GM19463 (cell line): ENCODE measurements around the gene NAV3.

Experiments
- ATAC-seq: cut with Tn5 transposase; IDR thresholded peaks from one replicate; pipeline ENCODE4 v1.9.1; 2021; ENCODE audit warnings: mild to moderate bottlenecking, moderate library complexity; ENCODE audit not compliant: unreplicated experiment

Gene NAV3

GRCh38 chr12:78179346-78179745 lies 348.7 kb downstream of the NAV3 start:
- ATAC-seq: no peak

DNA sequence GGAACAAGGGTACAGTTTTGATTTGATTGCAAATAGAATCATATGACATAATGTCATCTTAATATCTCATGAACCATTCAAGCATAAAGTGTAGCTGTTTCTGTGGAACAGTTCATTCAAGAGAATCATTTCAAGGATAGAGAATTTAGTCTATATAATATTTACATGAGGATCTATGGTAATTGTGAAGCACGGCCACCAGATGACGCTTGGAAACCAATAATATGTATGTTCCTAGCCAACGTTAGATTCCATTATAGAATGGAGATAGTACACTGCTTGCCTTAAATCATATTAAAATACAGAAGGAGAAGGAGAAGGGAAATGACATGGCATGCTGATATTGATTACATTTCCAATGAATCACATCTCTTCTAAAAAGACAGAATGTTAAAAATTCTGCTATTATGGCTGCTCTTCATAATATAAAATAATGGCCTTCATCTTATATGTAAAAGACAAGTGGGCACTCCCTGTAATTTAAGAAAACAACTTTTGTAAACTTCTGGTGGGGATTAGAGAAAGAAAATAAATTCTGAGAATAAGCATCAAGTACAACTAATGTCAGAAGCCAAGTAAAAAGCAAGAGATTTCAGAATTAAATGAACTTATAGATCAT lies 351.0 kb downstream of the NAV3 start:
- no peak for ATAC-seq

- ATAC-seq: no peak
These were observed 353.1 kb downstream of the NAV3 start for GRCh38 chr12:78183824-78184223.

DNA sequence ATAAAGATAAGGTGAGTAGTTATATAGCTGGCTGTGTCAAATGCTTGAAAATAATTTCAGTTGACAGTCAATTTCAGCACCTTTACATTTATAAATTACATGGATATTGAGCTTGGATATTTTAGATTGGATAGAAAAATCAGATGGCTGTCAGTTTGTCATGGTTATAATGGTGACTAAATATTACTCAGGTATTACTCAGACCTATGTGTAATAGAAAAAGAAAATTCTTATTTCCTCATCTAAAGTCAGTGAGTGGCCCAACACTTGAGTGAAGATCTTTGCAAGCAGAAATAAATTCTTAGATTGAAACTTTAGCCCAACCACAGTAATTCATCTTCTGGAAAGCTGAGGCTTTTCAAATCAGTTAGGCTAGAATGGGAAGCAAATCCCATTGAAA lies 354.4 kb downstream of the NAV3 start:
- ATAC-seq: no peak

- no peak for ATAC-seq
These were observed 355.0 kb downstream of the NAV3 start for GRCh38 chr12:78185651-78186050.

- ATAC-seq: no peak
These were observed 356.0 kb downstream of the NAV3 start for GRCh38 chr12:78186670-78187069.

- ATAC-seq: no peak
These were observed 357.0 kb downstream of the NAV3 start for GRCh38 chr12:78187741-78188140.

DNA sequence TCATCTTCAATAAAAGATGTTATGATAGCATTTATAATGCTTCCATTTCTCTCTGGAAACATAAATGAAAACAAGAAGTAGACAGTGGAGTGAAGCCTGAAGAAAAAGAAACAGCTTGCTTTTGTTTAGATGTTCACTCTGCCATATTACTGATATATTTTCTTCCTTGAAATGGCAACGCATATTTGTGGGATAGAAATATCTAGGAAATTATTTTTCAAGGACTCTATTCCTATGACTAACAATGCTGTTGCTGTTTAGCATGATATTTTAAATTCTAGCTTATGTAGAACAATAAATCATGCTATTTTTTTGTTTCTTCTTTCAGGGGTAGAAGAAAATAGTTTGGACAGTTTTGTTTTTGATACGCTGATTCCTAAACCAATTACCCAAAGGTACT lies 359.0 kb downstream of the NAV3 start:
- no peak for ATAC-seq

GRCh38 chr12:78191611-78192010 lies 360.9 kb downstream of the NAV3 start:
- no peak for ATAC-seq

GRCh38 chr12:78192979-78193378 lies 362.3 kb downstream of the NAV3 start:
- ATAC-seq: no peak

GRCh38 chr12:78194448-78194847 lies 363.8 kb downstream of the NAV3 start:
- ATAC-seq: no peak

DNA sequence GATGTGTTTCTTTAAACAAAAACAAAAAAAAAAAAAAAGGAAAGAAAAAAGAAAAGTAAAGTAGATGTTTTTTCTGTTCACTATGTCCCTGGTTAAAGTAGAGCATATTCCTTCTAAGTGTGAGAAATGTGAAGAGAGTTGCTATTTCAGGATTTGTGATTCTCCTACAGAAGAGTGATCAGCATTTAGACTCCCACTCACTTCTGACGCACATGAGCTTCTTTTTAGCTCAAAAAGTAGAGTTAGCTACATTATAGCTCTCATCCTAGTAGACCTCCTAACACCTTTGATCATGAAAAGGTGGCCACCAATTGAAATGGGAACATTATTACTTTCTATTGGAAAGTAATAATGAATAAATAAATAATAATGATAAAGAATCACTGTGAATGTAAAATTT lies 368.2 kb downstream of the NAV3 start:
- ATAC-seq: no peak

DNA sequence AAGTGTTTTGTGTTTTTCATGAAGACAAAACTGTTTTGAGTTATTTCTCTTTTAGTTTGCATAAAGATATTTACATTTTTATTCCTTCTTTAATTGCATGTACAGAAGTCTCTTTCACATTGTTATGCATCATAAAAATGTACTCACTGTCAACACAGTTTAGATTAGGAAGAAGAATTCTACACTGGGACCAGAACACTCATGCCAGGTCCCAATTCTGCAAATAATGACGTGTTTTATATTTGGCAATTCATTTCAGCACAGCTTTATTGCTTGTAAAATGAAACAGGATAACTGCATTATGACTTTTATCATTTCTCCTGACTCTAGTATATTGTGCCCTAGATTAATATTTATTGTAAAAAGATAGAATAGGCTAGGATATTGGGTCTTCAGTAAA lies 369.2 kb downstream of the NAV3 start:
- ATAC-seq: no peak

GRCh38 chr12:78204926-78205325 lies 374.2 kb downstream of the NAV3 start:
- ATAC-seq: no peak

- no peak for ATAC-seq
These were observed 377.4 kb downstream of the NAV3 start for GRCh38 chr12:78208092-78208491.

DNA sequence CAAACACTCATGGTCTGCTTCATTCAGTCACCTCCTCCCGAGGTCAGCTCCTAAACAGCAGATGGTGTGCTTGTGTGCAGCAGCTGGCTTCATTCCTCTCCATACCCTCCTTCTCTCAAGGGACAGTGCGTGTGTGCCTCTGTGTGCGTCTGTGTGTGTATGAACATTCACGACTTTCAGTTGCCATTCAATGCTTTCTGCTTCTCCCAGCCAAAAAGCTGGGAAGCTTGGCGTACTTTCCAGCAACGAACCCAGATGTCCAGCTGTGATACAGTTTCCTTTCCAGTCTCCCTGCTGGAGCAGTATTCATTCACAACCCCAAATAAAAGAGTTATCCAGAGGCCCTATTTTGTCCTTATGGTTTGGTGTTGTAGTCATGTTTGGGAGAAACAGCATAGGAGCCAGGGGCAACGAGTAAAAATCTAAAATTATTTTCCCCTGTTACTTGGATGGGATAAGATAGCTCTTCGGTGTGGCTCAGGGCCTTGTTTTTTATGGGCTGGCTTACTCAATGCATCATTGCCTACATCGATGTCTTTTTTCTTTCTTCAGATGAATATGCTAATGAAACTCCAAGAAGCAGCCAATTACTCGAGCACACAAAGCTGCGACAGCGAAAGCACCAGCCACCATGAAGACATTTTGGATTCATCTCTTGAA lies 379.3 kb downstream of the NAV3 start:
- no peak for ATAC-seq

- no peak for ATAC-seq
These were observed 379.8 kb downstream of the NAV3 start for GRCh38 chr12:78210506-78210860.

DNA sequence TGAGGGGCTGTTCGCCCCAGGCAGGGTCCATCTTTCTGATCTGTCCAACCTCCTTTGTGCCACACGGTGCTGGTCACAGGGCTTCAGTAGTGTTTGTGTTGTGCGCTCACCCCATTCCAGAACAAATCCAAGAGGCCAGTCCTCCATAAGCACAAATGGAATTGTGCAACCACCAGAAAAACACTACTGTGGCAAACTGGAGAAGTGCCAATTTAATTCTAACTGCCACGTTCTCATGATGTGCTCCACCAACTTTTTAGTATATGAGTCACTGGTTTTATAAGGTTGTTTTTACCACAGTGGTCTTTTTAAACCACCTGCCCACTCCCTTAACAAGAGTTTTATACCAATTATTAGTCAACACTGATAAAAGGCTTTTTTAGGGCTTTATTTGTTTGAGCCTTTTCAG lies 380.2 kb downstream of the NAV3 start:
- no peak for ATAC-seq

GRCh38 chr12:78220811-78221210 lies 390.1 kb downstream of the NAV3 start:
- ATAC-seq: no peak

GRCh38 chr12:78224154-78224553 lies 393.5 kb downstream of the NAV3 start:
- no peak for ATAC-seq

DNA sequence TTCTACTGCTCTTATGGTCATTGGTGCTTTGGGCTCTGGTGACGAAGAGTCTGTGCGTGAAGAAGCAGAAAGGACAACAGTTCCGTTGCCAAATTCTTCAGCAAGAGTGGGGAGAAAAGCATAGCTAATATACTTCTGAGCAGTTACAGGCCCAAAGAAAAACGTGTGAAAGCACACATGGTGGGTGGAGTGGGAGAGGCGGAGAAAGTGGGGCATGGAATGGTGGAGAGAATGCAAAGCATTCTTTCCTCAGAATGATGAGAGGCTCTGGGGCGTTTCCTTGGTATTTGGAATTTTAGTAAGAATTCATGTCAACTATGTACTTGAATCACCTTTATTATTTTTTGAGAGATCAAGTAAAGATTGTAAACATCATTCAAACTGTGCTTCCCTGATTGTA lies 396.1 kb downstream of the NAV3 start:
- ATAC-seq: no peak

DNA sequence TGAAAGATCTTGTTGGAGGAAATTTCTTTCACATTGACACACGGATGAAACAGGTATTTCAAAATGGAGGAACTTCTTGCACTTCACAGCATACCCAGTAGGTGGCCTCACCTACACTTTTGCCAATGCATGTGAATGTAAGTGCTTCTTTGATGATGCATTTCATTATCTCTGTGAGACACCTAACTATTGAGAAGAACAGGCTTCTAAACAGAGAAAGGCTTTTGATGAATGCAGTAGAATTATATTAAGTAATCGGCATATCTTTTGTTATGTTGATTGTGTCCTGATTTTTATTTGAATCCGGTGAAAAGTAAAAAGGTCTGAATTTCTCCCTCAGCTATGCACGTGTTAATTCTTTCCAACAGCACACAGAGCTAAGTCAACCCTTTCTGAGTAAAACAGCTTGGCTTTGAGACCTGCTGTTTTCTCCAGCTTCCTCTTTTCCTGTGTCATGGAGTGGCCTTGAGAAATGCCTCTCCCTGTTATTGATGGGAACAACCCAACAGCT lies 399.0 kb downstream of the NAV3 start:
- peak; percentile 93 for ATAC-seq

DNA sequence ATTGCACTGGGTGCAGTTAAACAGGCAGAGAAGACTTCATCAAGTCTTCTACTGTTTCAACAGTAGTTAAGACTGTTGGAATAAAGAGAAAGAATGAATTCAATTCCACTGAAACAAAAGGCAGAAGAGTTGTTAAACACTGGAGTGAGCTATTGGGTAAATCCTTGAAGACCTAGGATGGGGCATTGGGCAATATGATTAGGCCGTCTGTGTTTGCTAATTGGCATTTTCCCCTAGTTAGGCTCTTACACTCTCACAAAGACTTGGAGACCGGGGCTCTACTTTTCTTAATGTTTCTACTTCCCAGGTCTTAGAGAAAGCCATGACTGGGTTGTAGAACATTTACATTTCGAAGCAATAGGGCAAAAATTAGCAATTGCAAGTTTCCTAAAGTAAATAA lies 402.1 kb downstream of the NAV3 start:
- ATAC-seq: no peak
